ENCODE results near the gene ANKMY1. TPM values are rescaled to one million over a fixed set of nuclear protein-coding genes. Genes with fewer than 3 reads are reported as not detected.

ANKMY1 gene
- total RNA-seq, 1 experiment from 2014 or later: 28.3 TPM

DNA sequence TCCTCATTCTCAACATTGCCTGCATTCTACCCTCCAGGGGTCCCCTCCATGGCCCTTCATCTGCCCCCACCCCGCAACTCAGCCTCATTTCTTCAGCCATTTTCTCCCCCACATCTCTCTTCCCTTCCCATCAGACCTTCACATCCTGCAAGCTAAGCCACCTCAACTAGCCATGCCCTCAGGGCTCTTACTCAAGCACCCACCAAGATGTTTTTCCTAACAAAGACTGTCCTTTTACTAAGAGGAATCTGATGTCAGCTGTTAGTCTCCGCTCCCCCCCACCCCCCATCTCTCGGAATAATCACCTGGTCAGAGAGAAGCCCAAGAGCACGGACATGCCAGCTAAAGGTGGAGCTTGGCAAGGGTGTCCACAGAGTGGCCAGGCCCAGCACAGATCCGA is 24.0 kb upstream of the ANKMY1 start:
- ChIA-PET RAD21 (ENCODE audit: low non-redundant PET in 1 of 2, low total read pairs in 2 of 2, uncharacterized antibody in 2 of 2, unreplicated experiment in 2 of 2) (no interaction called here), POLR2A (no interaction called here), CTCF (interaction anchor here (1.2 kb wide), 1 partner anchor 16 kb away, joined by 3 read pairs; no protein-coding TSS in a partner anchor)
- Histone ChIP-seq H3K27me3 (ENCODE audit: insufficient read depth, low read length) (no peaks in the 10 kb centered on the region), H2AFZ (ENCODE audit: low read depth, low read length, poor library complexity, severe bottlenecking) (no peak overlapping the region), H3K9ac (ENCODE audit: low read length) (peak overlapping the region; percentile 2; the same call in 1 of the 2 replicates), H3K79me2 (ENCODE audit: insufficient read depth, low read length) (peaks cover 71% of the 10 kb centered on the region), H3K4me1 (ENCODE audit: control insufficient read depth in 1 of 2, insufficient read depth in 2 of 2, low read length in 2 of 2) (peaks cover 46 to 62% of the 10 kb centered on the region in 2 experiments), H3K36me3 (ENCODE audit: control insufficient read depth in 1 of 2, insufficient read depth in 2 of 2, low read length in 2 of 2) (no peaks in the 10 kb centered on the region), H3K4me2 (ENCODE audit: low read length) (no peak overlapping the region), H4K20me1 (ENCODE audit: insufficient read depth) (no peaks in the 10 kb centered on the region), H3K9me2 (ENCODE audit: insufficient read depth) (no peaks in the 10 kb centered on the region), H3K27ac (ENCODE audit: low read depth, low read length) (no peak overlapping the region), H3K4me3 (replicated peaks in 1 of 2; ENCODE audit: low read depth in 1 of 2, low read length in 2 of 2) (no peak overlapping the region), H3K9me3 (ENCODE audit: control insufficient read depth in 1 of 2, insufficient read depth in 1 of 2, low read depth in 1 of 2, low read length in 2 of 2) (no peaks in the 10 kb centered on the region)
- BruUV-seq (replicated peaks): no TSS peak
- ATAC-seq (no peak), DNase-seq (ENCODE audit: low read depth, low spot score) (no peak)
- intact Hi-C loops (cut with micrococcal nuclease): no loop called here
- TF ChIP-seq, protein P1, sequence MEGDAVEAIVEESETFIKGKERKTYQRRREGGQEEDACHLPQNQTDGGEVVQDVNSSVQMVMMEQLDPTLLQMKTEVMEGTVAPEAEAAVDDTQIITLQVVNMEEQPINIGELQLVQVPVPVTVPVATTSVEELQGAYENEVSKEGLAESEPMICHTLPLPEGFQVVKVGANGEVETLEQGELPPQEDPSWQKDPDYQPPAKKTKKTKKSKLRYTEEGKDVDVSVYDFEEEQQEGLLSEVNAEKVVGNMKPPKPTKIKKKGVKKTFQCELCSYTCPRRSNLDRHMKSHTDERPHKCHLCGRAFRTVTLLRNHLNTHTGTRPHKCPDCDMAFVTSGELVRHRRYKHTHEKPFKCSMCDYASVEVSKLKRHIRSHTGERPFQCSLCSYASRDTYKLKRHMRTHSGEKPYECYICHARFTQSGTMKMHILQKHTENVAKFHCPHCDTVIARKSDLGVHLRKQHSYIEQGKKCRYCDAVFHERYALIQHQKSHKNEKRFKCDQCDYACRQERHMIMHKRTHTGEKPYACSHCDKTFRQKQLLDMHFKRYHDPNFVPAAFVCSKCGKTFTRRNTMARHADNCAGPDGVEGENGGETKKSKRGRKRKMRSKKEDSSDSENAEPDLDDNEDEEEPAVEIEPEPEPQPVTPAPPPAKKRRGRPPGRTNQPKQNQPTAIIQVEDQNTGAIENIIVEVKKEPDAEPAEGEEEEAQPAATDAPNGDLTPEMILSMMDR (IDR thresholded peaks at IDR 0.05 in 2 of 3, conservative IDR thresholded peaks at IDR 0.05 in 1 of 3; ENCODE audit: borderline replicate concordance in 1 of 3, insufficient read depth in 1 of 3, low read depth in 2 of 3, low read length in 2 of 3): no peak
- TF ChIP-seq ATF3 (IDR thresholded peaks at IDR 0.05) (no peak), RAD21 (IDR thresholded peaks at IDR 0.05; ENCODE audit: low read depth) (no peak), TCF7L2 (IDR thresholded peaks at IDR 0.05; ENCODE audit: borderline replicate concordance, extremely low read depth, insufficient read depth, insufficient read length) (no peak), CBX3 (IDR thresholded peaks at IDR 0.05; ENCODE audit: low read depth) (no peak), POLR2A (IDR thresholded peaks at IDR 0.05; ENCODE audit: borderline replicate concordance, extremely low read depth, insufficient read depth, insufficient read length) (no peak), ZBTB33 (IDR thresholded peaks at IDR 0.05; ENCODE audit: extremely low read depth, insufficient replicate concordance, low read length) (no peak), SRF (IDR thresholded peaks at IDR 0.05; ENCODE audit: low read depth) (no peak), SIN3A (IDR thresholded peaks at IDR 0.05; ENCODE audit: low read depth) (no peak), FOSL1 (IDR thresholded peaks at IDR 0.05; ENCODE audit: low read depth) (no peak), JUND (IDR thresholded peaks at IDR 0.05) (no peak), REST (IDR thresholded peaks at IDR 0.05; ENCODE audit: low read depth) (no peak), YY1 (IDR thresholded peaks at IDR 0.05; ENCODE audit: extremely low read depth, insufficient replicate concordance, low read depth, low read length) (no peak), ELF1 (IDR thresholded peaks at IDR 0.05; ENCODE audit: borderline replicate concordance, low read depth) (no peak), ZFX (IDR thresholded peaks at IDR 0.05) (no peak), EZH2phosphoT487 (IDR thresholded peaks at IDR 0.05; ENCODE audit: borderline replicate concordance) (no peak), ZNF274 (IDR thresholded peaks at IDR 0.05; ENCODE audit: low read depth, low read length) (no peak), POLR2AphosphoS5 (IDR thresholded peaks at IDR 0.05; ENCODE audit: low read depth, low read length) (no peak)
- TF ChIP-seq, protein P2, sequence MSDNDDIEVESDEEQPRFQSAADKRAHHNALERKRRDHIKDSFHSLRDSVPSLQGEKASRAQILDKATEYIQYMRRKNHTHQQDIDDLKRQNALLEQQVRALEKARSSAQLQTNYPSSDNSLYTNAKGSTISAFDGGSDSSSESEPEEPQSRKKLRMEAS (IDR thresholded peaks at IDR 0.05): no peak

All from HCT116 (cell line).